Measurements from ENCODE around the gene OASL. TPM values are rescaled to one million over a fixed set of nuclear protein-coding genes. Genes with fewer than 3 reads are reported as not detected.

OASL gene
- polyA plus RNA-seq, 1 donor from 2014 or later, result 0.42 TPM

DNA sequence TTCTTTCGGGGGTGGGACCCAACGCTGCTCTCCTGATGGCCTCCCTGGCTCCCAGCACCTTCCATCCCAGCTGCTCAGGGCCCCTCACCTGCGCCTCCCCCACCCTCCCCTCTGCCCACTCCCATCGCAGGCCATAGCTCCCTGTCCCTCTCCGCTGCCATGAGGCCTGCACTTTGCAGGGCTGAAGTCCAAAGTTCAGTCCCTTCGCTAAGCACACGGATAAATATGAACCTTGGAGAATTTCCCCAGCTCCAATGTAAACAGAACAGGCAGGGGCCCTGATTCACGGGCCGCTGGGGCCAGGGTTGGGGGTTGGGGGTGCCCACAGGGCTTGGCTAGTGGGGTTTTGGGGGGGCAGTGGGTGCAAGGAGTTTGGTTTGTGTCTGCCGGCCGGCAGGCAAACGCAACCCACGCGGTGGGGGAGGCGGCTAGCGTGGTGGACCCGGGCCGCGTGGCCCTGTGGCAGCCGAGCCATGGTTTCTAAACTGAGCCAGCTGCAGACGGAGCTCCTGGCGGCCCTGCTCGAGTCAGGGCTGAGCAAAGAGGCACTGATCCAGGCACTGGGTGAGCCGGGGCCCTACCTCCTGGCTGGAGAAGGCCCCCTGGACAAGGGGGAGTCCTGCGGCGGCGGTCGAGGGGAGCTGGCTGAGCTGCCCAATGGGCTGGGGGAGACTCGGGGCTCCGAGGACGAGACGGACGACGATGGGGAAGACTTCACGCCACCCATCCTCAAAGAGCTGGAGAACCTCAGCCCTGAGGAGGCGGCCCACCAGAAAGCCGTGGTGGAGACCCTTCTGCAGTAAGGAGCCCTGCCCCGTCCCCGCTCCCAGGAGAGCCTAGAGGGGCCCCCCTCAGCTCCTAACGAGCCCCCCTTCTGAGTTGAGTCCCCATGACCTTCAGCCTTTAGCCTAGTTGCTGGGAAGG, 60.5 kb downstream of the OASL start, which contains the start of gene HNF1A:
HNF1A (plus strand) TSS at position 248 of the 924 bp plus-strand sequence; CDS start at position 474, 226 bp downstream.
- TF ChIP-seq, protein P1, sequence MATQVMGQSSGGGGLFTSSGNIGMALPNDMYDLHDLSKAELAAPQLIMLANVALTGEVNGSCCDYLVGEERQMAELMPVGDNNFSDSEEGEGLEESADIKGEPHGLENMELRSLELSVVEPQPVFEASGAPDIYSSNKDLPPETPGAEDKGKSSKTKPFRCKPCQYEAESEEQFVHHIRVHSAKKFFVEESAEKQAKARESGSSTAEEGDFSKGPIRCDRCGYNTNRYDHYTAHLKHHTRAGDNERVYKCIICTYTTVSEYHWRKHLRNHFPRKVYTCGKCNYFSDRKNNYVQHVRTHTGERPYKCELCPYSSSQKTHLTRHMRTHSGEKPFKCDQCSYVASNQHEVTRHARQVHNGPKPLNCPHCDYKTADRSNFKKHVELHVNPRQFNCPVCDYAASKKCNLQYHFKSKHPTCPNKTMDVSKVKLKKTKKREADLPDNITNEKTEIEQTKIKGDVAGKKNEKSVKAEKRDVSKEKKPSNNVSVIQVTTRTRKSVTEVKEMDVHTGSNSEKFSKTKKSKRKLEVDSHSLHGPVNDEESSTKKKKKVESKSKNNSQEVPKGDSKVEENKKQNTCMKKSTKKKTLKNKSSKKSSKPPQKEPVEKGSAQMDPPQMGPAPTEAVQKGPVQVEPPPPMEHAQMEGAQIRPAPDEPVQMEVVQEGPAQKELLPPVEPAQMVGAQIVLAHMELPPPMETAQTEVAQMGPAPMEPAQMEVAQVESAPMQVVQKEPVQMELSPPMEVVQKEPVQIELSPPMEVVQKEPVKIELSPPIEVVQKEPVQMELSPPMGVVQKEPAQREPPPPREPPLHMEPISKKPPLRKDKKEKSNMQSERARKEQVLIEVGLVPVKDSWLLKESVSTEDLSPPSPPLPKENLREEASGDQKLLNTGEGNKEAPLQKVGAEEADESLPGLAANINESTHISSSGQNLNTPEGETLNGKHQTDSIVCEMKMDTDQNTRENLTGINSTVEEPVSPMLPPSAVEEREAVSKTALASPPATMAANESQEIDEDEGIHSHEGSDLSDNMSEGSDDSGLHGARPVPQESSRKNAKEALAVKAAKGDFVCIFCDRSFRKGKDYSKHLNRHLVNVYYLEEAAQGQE (IDR thresholded peaks at IDR 0.05; ENCODE audit: borderline replicate concordance), result no peak
- TF ChIP-seq TAF1 (IDR thresholded peaks at IDR 0.05; ENCODE audit: low read depth), result no peak
- no peak for TF ChIP-seq RAD21 (conservative IDR thresholded peaks at IDR 0.05)
- no peak for TF ChIP-seq MXI1 (conservative IDR thresholded peaks at IDR 0.05; ENCODE audit: poor library complexity, severe bottlenecking)
- no peak for TF ChIP-seq POLR2AphosphoS5 (IDR thresholded peaks at IDR 0.05)
- no peak for TF ChIP-seq EP300 (conservative IDR thresholded peaks at IDR 0.05; ENCODE audit: poor library complexity, severe bottlenecking)
- TF ChIP-seq EZH2 (IDR thresholded peaks at IDR 0.05; ENCODE audit: borderline replicate concordance, insufficient read depth, low read length, poor library complexity, severe bottlenecking), result no peak
- TF ChIP-seq SMC3 (conservative IDR thresholded peaks at IDR 0.05; ENCODE audit: poor library complexity), result no peak
- TF ChIP-seq, protein P2, sequence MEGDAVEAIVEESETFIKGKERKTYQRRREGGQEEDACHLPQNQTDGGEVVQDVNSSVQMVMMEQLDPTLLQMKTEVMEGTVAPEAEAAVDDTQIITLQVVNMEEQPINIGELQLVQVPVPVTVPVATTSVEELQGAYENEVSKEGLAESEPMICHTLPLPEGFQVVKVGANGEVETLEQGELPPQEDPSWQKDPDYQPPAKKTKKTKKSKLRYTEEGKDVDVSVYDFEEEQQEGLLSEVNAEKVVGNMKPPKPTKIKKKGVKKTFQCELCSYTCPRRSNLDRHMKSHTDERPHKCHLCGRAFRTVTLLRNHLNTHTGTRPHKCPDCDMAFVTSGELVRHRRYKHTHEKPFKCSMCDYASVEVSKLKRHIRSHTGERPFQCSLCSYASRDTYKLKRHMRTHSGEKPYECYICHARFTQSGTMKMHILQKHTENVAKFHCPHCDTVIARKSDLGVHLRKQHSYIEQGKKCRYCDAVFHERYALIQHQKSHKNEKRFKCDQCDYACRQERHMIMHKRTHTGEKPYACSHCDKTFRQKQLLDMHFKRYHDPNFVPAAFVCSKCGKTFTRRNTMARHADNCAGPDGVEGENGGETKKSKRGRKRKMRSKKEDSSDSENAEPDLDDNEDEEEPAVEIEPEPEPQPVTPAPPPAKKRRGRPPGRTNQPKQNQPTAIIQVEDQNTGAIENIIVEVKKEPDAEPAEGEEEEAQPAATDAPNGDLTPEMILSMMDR (IDR thresholded peaks at IDR 0.05; ENCODE audit: poor library complexity, severe bottlenecking), result no peak
- Histone ChIP-seq H3K9me3 (ENCODE audit: low read length) (no peaks in the 10 kb centered on the region), H3K9ac (ENCODE audit: low read length) (no peak within 1 kb of the TSS), H4K20me1 (ENCODE audit: insufficient read depth) (no peaks in the 10 kb centered on the region), H3K79me2 (replicated peaks; ENCODE audit: insufficient read depth, low read length) (no peaks in the 10 kb centered on the region), H3K27me3 (ENCODE audit: insufficient read depth, low read depth, low read length) (no peaks in the 10 kb centered on the region), H3K4me2 (ENCODE audit: low read length) (no peak within 1 kb of the TSS), H2AFZ (ENCODE audit: low read depth, low read length) (no peak within 1 kb of the TSS), H3F3A (ENCODE audit: insufficient read depth, low read length, poor library complexity, severe bottlenecking) (no peaks in the 10 kb centered on the region), H3K9me2 (ENCODE audit: insufficient read depth, low read length) (no peaks in the 10 kb centered on the region), H3K36me3 (ENCODE audit: insufficient read depth, low read length) (no peaks in the 10 kb centered on the region), H3K27ac (ENCODE audit: low read length) (no peak within 1 kb of the TSS), H3K4me3 (ENCODE audit: low read length) (no peak within 1 kb of the TSS)

- Histone ChIP-seq H3K36me3 (ENCODE audit: insufficient read depth, low read length) (no peaks in the 10 kb centered on the region), H3K79me2 (replicated peaks; ENCODE audit: insufficient read depth, low read length) (no peaks in the 10 kb centered on the region), H3K4me2 (ENCODE audit: low read length) (no peak overlapping the region), H3K27ac (ENCODE audit: low read length) (no peak overlapping the region), H3K27me3 (ENCODE audit: insufficient read depth, low read depth, low read length) (no peaks in the 10 kb centered on the region), H3K9ac (ENCODE audit: low read length) (no peak overlapping the region), H4K20me1 (ENCODE audit: insufficient read depth) (no peaks in the 10 kb centered on the region), H2AFZ (ENCODE audit: low read depth, low read length) (no peak overlapping the region), H3F3A (ENCODE audit: insufficient read depth, low read length, poor library complexity, severe bottlenecking) (no peaks in the 10 kb centered on the region), H3K4me3 (ENCODE audit: low read length) (no peak overlapping the region), H3K9me3 (ENCODE audit: low read length) (no peaks in the 10 kb centered on the region), H3K9me2 (ENCODE audit: insufficient read depth, low read length) (no peaks in the 10 kb centered on the region)
- TF ChIP-seq, protein P2 (IDR thresholded peaks at IDR 0.05; ENCODE audit: poor library complexity, severe bottlenecking), result no peak
- no peak for TF ChIP-seq MXI1 (conservative IDR thresholded peaks at IDR 0.05; ENCODE audit: poor library complexity, severe bottlenecking)
- TF ChIP-seq, protein P1 (IDR thresholded peaks at IDR 0.05; ENCODE audit: borderline replicate concordance), result no peak
- TF ChIP-seq EZH2 (IDR thresholded peaks at IDR 0.05; ENCODE audit: borderline replicate concordance, insufficient read depth, low read length, poor library complexity, severe bottlenecking), result no peak
- no peak for TF ChIP-seq TAF1 (IDR thresholded peaks at IDR 0.05; ENCODE audit: low read depth)
- no peak for TF ChIP-seq EP300 (conservative IDR thresholded peaks at IDR 0.05; ENCODE audit: poor library complexity, severe bottlenecking)
- TF ChIP-seq RAD21 (conservative IDR thresholded peaks at IDR 0.05), result no peak
- no peak for TF ChIP-seq POLR2AphosphoS5 (IDR thresholded peaks at IDR 0.05)
- TF ChIP-seq SMC3 (conservative IDR thresholded peaks at IDR 0.05; ENCODE audit: poor library complexity), result no peak
Measured at GRCh38 chr12:120977531-120978295, 61.3 kb downstream of the OASL start.
